Fibroblast of skin of right quadriceps (primary cell): ENCODE measurements around the gene KRT40.

Source experiments
- DNase-seq: peaks from one replicate; pipeline ENCODE4 v3.0.0-alpha.2; 2013

The KRT40 gene

DNA sequence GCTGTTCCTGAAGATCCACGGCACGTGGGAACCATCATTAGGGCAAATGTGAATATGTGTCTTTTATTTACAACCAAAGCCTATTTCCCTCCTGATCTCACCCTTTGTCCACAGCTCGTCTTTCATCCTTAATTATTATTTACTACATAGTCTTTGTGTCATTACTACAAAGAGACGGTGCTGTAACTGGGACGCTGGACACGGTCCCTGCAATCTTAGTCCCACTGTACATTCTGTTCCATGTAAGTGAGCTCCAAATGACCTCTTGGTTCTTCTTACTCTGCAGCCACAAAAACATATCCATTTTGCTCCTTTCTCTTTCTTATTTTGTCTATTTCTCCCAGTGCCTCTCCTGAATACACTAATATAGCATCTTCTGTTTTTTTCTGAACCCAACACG, 34.0 kb downstream of the KRT40 start:
- DNase-seq: no peak

DNA sequence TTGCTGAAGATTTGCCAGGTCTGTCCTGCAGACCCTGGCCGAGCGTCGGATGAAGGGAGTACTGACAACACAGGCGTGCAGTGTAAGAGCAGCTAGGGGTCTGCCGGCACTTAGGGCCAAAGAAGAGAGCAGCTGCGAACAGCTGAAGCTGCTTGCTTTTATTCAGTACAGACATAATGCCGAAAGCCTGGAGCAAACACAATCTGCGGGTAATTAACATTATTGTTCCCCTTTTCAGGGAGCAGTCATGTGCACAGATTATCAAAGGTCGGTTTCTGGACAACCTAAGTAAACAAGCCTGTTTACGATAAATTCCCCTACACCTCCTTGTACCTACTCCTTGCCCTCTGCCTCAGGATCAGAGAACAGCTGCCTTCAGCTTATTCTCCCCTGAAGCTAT, 34.7 kb downstream of the KRT40 start:
- no peak for DNase-seq

DNA sequence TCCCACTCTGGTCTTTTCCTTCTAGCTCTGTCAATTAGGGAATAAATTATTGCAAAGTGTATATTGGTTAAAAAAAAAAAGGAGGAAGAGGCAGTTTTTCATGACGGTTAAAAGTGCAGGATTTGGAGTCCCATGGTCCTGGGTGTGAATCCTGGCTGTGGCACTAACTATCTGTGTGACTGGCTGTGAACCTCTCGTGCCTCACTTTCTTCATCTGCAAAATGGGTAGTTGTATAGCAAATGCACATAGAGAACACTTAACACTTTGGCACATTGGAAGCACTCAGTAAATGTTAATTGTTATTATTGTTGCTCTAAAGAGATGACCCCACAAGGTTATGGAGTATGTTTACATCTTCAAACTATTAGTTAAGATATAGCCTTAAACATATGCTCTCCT, 36.2 kb downstream of the KRT40 start:
- no peak for DNase-seq

DNA sequence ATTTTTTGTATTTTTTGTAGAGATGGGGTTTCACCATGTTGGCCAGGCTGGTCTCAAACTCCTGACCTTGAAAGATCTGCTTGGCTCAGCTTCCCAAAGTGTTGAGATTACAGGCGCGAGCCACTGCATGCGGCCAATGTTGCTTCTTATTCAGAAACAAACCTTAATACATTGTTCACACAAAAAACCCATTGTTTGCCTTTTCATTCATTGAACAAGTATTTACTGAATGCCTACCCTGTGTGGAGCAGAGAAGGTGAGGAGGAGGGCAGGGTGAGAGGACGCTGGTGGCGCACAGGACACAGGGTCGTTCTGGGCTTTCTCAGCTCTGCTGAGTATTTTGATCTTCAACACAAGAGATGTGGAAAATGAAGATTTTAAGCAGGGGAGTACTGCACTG, 38.7 kb downstream of the KRT40 start:
- DNase-seq: no peak

DNA sequence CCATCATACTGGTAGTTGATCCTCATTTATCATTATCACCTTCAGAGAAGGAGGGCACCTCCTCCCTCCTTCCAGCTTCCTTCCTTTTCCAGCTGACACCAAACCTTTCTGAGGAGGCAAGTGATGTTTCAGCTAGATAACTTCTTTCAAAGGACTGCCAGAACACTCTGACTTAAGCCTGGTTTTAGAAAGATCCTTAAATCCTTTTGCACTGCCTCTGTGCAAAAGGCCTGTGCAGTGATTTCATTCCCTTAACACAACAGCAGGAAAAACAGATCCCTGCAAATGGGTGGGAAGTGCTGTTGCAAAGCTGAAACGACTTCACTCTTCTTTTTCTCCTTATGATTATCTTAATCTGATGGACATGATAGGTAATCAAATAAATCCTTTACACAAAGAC, 39.6 kb downstream of the KRT40 start:
- no peak for DNase-seq

DNA sequence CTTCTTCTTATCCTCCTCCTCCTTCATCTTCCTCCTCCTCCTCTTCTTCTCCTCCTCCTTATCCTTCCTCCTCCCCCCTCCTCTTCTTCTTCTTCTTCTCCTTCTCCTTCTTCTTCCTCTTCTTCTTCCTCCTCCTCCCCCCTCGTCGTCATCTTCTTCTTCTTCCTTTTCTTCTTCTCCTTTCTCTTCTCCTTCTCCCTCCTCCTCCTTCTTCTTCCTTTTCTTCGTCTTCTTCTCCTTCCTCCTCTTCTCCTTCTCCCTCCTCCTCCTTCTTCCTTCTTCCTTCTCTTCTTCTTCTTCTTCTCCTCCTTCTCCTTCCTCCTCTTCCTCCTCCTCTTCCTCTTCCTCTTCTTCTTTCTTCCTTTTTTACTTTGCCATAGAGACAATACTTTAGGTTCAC, 41.6 kb downstream of the KRT40 start:
- no peak for DNase-seq

DNA sequence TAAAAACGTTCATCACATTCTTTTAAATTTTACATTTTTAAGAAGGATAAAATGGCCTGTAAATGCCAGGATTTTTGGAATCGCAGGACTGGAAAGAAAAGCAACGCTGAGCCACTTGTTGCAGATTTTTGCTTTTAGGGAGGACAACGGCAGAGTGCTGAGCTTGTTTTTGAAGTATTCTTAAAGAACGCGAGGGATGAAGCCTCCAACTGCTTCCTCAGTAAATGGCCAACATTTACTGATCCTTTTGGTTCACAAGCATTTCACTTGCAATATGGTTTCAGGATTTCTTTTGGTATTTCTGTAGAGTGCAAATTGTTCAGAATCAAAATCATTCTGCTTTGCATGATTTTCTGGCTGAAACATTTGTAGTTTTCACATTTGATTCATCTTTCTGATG, 43.9 kb downstream of the KRT40 start:
- DNase-seq: no peak

DNA sequence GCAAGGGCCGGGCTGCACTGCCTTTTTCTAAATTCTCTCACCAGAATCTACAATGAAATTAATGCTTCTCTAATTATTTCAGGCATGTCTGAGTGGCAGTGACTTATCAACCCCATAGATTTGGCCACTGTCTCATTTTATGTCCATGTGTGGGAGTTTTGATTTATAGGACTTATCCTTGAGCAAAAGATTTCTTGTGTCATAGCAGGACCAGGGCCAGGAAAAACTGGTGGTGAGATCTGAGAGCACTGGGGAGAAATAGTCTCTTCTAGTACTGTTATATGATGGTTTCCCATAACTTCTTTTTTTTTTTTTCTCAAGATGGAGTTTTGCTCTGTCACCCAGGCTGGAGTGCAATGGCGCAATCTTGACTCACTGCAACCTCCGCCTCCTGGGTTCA, 45.1 kb downstream of the KRT40 start:
- DNase-seq: peak; percentile 49

DNA sequence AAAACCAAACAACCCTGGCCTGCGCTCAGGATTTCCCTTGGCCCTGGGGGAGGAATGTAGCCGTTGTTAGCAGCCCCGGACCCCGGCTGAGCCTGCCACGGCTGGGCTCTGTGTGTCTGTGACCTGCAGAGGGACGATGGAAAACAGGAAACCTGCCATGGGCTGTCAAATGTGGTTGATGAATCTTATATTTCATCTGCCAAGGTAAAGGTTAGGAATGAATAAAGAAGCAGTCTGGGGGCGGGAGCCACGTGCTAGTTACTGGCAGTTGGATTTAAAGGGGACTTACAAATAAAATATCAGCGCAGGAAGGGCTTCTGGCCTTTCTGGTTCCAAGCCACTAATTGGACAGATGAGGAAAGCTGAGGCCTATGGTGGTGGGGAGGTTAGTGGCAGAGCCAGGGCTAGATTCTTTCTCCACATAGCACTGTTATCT, 46.7 kb downstream of the KRT40 start, which contains the start of gene KRT23:
TSS of gene KRT23 (minus strand) at position 263 of the 436 bp plus-strand sequence. CDS start 1,043 bp downstream, outside the sequence.
- DNase-seq: no peak

DNA sequence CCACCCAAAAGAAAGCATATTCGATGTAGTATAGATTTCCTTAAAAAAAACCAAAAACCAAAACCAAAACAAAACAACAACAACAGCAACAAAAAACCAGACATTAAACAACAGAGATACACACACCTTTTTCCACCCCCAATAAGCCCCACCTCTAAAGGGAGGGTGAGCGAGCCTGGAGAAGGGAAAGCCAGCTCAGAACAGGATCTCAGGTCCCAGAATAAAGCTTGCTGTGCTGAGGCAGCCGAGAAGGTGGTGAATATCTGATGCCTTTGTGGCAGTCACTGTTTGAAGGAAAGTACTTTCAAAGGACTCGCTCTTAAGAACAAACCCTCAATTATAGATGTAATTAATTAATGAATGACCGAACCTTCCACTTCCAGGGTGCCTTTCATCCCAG, 47.1 kb downstream of the KRT40 start:
- no peak for DNase-seq

DNA sequence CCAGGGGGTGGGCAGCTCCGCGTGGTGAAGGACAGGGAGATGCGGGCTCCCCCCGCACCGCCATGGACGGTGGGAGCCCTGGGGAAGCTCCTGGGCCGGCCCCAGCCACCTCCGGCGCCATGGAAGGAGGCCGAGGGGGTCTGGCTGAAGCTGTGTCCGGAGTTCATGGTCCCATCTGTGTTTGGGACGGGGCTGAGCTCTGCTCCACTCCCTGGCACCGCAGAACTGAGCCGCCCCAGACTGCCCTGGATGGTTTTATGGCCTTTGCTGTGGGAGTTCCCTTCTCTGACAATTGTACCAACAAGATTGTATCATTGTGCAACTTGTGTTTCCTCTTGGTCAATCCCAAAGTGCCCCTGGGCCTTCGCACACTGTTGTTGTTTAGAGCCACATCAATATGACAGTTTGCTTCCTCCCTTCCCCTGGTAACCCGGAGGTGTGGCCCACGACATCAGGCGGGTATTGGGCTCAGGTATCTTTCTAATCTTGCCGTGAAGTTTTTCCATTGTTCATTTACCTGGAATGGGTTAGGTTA, 47.6 kb downstream of the KRT40 start:
- no peak for DNase-seq

DNA sequence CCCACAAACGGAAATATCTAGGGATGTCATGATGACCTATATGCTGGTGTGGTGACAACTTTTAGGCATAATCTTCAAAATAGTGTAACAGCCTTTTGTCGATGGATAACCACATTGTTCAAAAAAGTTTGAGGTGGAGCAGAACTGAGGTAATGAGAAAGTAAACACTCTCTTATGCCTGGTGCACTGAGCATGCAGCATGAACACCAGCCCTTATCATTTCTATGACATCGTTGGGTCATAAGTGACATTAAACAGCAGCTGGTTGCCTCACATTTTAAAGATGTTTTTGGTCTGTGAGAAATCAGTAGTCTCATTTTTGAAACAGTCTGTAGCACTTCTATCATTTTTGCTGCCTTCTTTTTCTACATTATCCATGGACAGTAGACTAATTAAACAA, 48.5 kb downstream of the KRT40 start:
- DNase-seq: no peak

DNA sequence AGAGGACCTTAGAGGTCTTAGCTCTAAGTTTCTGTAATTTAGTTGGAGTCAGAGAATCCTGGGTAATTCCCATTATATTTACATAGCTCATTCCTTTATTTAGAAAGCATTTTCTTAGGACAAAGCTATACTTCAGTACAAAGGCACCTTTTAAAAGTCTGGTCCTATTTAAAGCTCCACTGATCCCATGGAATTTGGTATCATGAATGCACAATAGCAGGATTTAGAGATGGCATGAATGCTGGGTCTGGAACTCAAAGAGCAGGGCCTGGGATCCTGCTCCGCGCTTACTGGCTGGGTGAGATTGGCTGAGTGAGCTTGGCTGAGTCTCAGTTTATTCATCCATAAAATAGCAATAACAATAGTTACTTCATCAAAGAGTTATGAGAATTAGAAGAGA, 51.5 kb downstream of the KRT40 start:
- no peak for DNase-seq

DNA sequence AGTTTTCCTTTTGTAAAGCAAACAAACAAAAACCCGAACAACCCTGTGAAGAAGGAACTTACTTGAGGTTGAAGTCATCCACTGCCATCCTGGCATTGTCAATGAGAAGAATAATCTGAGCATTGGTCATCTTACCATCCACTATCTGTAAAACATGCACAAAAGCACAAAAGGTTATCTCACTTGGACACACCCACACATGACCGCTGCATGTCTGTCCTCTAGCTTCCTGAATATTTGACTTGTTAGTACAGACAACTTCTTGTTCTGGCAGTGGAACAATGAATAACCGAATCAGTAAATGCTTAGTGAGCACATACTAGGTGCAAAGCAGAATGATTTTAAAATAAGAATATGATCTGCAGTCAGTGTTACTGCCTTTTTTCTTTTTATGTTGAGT, 52.8 kb downstream of the KRT40 start:
- DNase-seq: no peak
